GM23338 (cell line): ENCODE measurements around the gene OXT. TPM values are rescaled to one million over a fixed set of nuclear protein-coding genes. Genes with fewer than 3 reads are reported as not detected.
"Not testable (repeated sequence)": the region's sequence is repeated elsewhere in the genome, so short reads cannot be mapped to it uniquely, and the experiment has no call there.

ENCODE experiments used
- ATAC-seq: fragments of 200-7000 bp; cut with Tn5 transposase; 3 replicates; pipeline ENCODE4 v1.9.1; 2020
- DNase-seq: peaks from one replicate; pipeline ENCODE4 v3.0.0-alpha.2; 2015; ENCODE audit warnings: low spot score
- H2AFZ ChIP-seq: fragments of 200-600 bp; sonication (generic); 2 replicates; pipeline ENCODE4 v1.8.0; 2016; ENCODE audit warnings: antibody characterized with exemption, mild to moderate bottlenecking, moderate library complexity
- H3F3A ChIP-seq: fragments of 200-600 bp; sonication (generic); replicated peaks from 2 replicates; pipeline ENCODE4 v1.8.0; 2017; ENCODE audit warnings: antibody characterized with exemption, mixed run types, low read depth
- H3K27ac ChIP-seq: fragments of 200-600 bp; sonication (generic); 2 replicates; pipeline ENCODE4 v1.6.1; 2016; ENCODE audit warnings: low read depth
- H3K27me3 ChIP-seq: fragments of 200-600 bp; sonication (generic); 2 replicates; pipeline ENCODE4 v1.8.0; 2016; ENCODE audit warnings: mild to moderate bottlenecking, mixed run types, moderate library complexity; ENCODE audit not compliant: insufficient read depth
- H3K36me3 ChIP-seq: fragments of 200-600 bp; sonication (generic); 2 replicates; pipeline ENCODE4 v1.8.0; 2016; ENCODE audit warnings: mild to moderate bottlenecking; ENCODE audit not compliant: insufficient read depth
- H3K4me1 ChIP-seq: fragments of 200-600 bp; sonication (generic); 2 replicates; pipeline ENCODE4 v1.8.0; 2016; ENCODE audit warnings: mild to moderate bottlenecking, moderate library complexity; ENCODE audit not compliant: insufficient read depth
- H3K4me2 ChIP-seq: fragments of 200-600 bp; sonication (generic); 2 replicates; pipeline ENCODE4 v1.7.1; 2017; ENCODE audit warnings: mixed run types
- H3K4me3 ChIP-seq: fragments of 200-600 bp; sonication (generic); 2 replicates; pipeline ENCODE4 v1.6.1; 2016; ENCODE audit warnings: mixed run types
- H3K79me2 ChIP-seq: fragments of 200-600 bp; sonication (generic); replicated peaks from 2 replicates; pipeline ENCODE4 v1.8.0; 2017; ENCODE audit warnings: mild to moderate bottlenecking; ENCODE audit not compliant: insufficient read depth
- H3K9me2 ChIP-seq: fragments of 200-600 bp; sonication (generic); 2 replicates; pipeline ENCODE4 v1.8.0; 2017; ENCODE audit not compliant: insufficient read depth
- H4K20me1 ChIP-seq: fragments of 200-600 bp; sonication (generic); replicated peaks from 2 replicates; pipeline ENCODE4 v1.8.0; 2017; ENCODE audit warnings: mild to moderate bottlenecking; ENCODE audit not compliant: insufficient read depth
- H3K27ac Mint-ChIP-seq: 2 replicates; pipeline ENCODE4 v1.8.0; 2020; ENCODE audit warnings: inconsistent platforms, mild to moderate bottlenecking, moderate library complexity, mixed read lengths
- H3K27me3 Mint-ChIP-seq: 3 replicates; pipeline ENCODE4 v1.8.0; 2022; ENCODE audit warnings: low read depth, mild to moderate bottlenecking, moderate library complexity, mixed read lengths, inconsistent platforms; ENCODE audit not compliant: insufficient read depth, poor library complexity
- H3K36me3 Mint-ChIP-seq: 3 replicates; pipeline ENCODE4 v1.8.0; 2021; ENCODE audit warnings: low read depth, mild to moderate bottlenecking, inconsistent platforms, moderate library complexity, mixed read lengths
- H3K4me1 Mint-ChIP-seq: 3 replicates; pipeline ENCODE4 v1.8.0; 2020; ENCODE audit warnings: mild to moderate bottlenecking, inconsistent platforms, mixed read lengths
- H3K4me3 Mint-ChIP-seq: 3 replicates; pipeline ENCODE4 v1.8.0; 2021; ENCODE audit warnings: moderate library complexity, mild to moderate bottlenecking, inconsistent platforms, mixed read lengths
- H3K9me3 Mint-ChIP-seq: 3 replicates; pipeline ENCODE4 v1.8.0; 2020; ENCODE audit warnings: moderate library complexity, mild to moderate bottlenecking, inconsistent platforms, mixed read lengths
- CREB1 ChIP-seq: fragments of 250-450 bp; sonication (Bioruptor Pico); IDR thresholded peaks from 2 replicates; pipeline ENCODE4 v1.5.0; 2020; ENCODE audit warnings: low read depth, mild to moderate bottlenecking, moderate library complexity
- CTCF ChIP-seq, 2 experiments: fragments of 200-600 bp in 1 of 2; sonication (generic) in 1 of 2; conservative IDR thresholded peaks; 2 replicates each; pipeline versions ENCODE4 v1.5.1 to v1.6.1; 2016 to 2017; ENCODE audit warnings: antibody characterized with exemption in 2 of 2, low read depth in 2 of 2, mild to moderate bottlenecking in 2 of 2, moderate library complexity in 1 of 2
- ETS1 ChIP-seq: IDR thresholded peaks from 2 replicates; pipeline ENCODE4 v1.6.1; 2016; ENCODE audit warnings: antibody characterized with exemption
- EZH2 ChIP-seq: fragments of 200-600 bp; sonication (generic); IDR thresholded peaks from one replicate; pipeline ENCODE4 v1.8.0; 2017; ENCODE audit warnings: antibody characterized with exemption, mild to moderate bottlenecking, low read depth; ENCODE audit not compliant: unreplicated experiment
- EZH2phosphoT487 ChIP-seq: fragments of 200-600 bp; sonication (generic); IDR thresholded peaks from one replicate; pipeline ENCODE4 v1.8.1; 2018; ENCODE audit warnings: antibody characterized with exemption; ENCODE audit not compliant: unreplicated experiment
- JUNB ChIP-seq: IDR thresholded peaks from one replicate; pipeline ENCODE4 v1.6.1; 2016; ENCODE audit warnings: antibody characterized with exemption; ENCODE audit not compliant: unreplicated experiment
- NANOG ChIP-seq: IDR thresholded peaks from 2 replicates; pipeline ENCODE4 v1.6.1; 2016; ENCODE audit warnings: antibody characterized with exemption, borderline replicate concordance
- POLR2AphosphoS5 ChIP-seq: IDR thresholded peaks from 2 replicates; pipeline ENCODE4 v1.6.1; 2016; ENCODE audit warnings: antibody characterized with exemption, low read depth
- STAT1 ChIP-seq: IDR thresholded peaks from one replicate; pipeline ENCODE4 v1.6.1; 2016; ENCODE audit warnings: antibody characterized with exemption; ENCODE audit not compliant: unreplicated experiment
- ZNF114 ChIP-seq: fragments of 250-450 bp; sonication (Bioruptor Pico); IDR thresholded peaks from 2 replicates; pipeline ENCODE4 v1.5.0; 2020; ENCODE audit warnings: mild to moderate bottlenecking, moderate library complexity
- ZNF331 ChIP-seq: fragments of 250-450 bp; sonication (Bioruptor Pico); IDR thresholded peaks from 2 replicates; pipeline ENCODE4 v1.5.0; 2020; ENCODE audit warnings: low read depth, mild to moderate bottlenecking, moderate library complexity
- polyA plus RNA-seq: library from polyadenylated mRNA; unstranded; fragments of >200 nt; fragmentation: Nextera tagmentation; extraction: Ambion mirVana; gene quantifications from 2 replicates; pipeline ENCODE4 v1.2.1, GENCODE V29; 2016
- total RNA-seq: library from RNA; depleted of rRNA; stranded (reverse); fragments of >200 nt; shearing (Covaris generic); gene quantifications from 2 replicates; pipeline ENCODE4 v1.2.3, GENCODE V29; 2014

Gene OXT
- total and polyA plus RNA-seq, 2 experiments from 2014 or later: 1.5 TPM; not detected in 1

DNA sequence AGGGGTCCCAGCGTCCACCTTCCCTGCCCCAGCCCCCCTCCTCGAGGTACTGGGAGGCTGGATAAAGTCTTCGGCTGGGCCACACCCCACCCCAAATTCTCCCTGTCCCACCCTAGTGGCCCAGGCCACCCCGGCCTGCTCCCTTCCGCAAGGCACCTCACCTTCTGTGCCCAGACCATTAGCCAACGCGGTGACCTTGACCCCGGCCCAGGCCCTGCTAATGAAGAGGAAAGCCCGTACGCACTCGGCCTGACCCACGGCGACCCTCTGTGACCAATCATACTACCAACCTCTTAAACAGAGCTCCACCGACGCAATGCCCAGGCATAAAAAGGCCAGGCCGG lies 182 bp upstream of the OXT start (continued):
- no peak for TF ChIP-seq JUNB
- no peak for TF ChIP-seq ZNF331
- TF ChIP-seq EZH2: no peak
- TF ChIP-seq ETS1: no peak
- TF ChIP-seq EZH2phosphoT487: no peak
- TF ChIP-seq CTCF (conservative IDR thresholded peaks at IDR 0.05; ENCODE audit: low read depth in 2 of 2): no peak
- TF ChIP-seq POLR2AphosphoS5: no peak
- no peak for TF ChIP-seq NANOG

GRCh38 chr20:3072530-3073250 lies 1.3 kb downstream of the OXT start:
- Histone ChIP-seq H3K4me3 (peak overlapping the region; percentile 64), H4K20me1 (no peaks in the 10 kb centered on the region), H2AFZ (peak overlapping the region; percentile 97), H3K36me3 (no peaks in the 10 kb centered on the region), H3K4me1 (peaks cover 7% of the 10 kb centered on the region; the same call in 1 of the 2 replicates), H3F3A (0 out of 2 replicates have a peak, but pooled peaks cover 3% of the 10 kb centered on the region), H3K9me2 (0 out of 2 replicates have a peak, but pooled peaks cover 3% of the 10 kb centered on the region), H3K79me2 (no peaks in the 10 kb centered on the region), H3K27me3 (peaks cover 42% of the 10 kb centered on the region), H3K4me2 (peak overlapping the region; percentile 79), H3K27ac (no peak overlapping the region)
- Mint-ChIP-seq H3K9me3 (no peaks in the 10 kb centered on the region), H3K36me3 (no peaks in the 10 kb centered on the region), H3K4me1 (peaks cover 23% of the 10 kb centered on the region), H3K27me3 (peaks cover 38% of the 10 kb centered on the region), H3K27ac (no peak overlapping the region), H3K4me3 (peak overlapping the region; percentile 70)
- peak; percentile 14 for ATAC-seq
- no peak for DNase-seq
- no peak for TF ChIP-seq POLR2AphosphoS5
- no peak for TF ChIP-seq CREB1 (CRISPR knock-in tag)
- no peak for TF ChIP-seq EZH2
- no peak for TF ChIP-seq ZNF114 (CRISPR knock-in tag)
- TF ChIP-seq EZH2phosphoT487: no peak
- no peak for TF ChIP-seq STAT1
- TF ChIP-seq ZNF331: no peak

GRCh38 chr20:3073251-3073643 lies 1.8 kb downstream of the OXT start:
- not testable (repeated sequence) for H3K36me3 ChIP-seq, H3K9me3 Mint-ChIP-seq, H4K20me1 ChIP-seq, H3K4me1 ChIP-seq, H3K79me2 ChIP-seq, H3K27ac ChIP-seq, H3K36me3 Mint-ChIP-seq, H3K4me3 ChIP-seq, DNase-seq, H3K27ac Mint-ChIP-seq, H3F3A ChIP-seq, H3K9me2 ChIP-seq, ATAC-seq
- H3K4me2 ChIP-seq: peak overlapping the region; percentile 79; the same call in 1 of the 2 replicates
- peaks cover 42% of the 10 kb centered on the region for H3K27me3 ChIP-seq
- Mint-ChIP-seq H3K4me1 (peaks cover 23% of the 10 kb centered on the region), H3K27me3 (peaks cover 38% of the 10 kb centered on the region), H3K4me3 (peak overlapping the region; percentile 8; the same call in 1 of the 3 replicates)
- peak overlapping the region; percentile 97; the same call in 1 of the 2 replicates for H2AFZ ChIP-seq
